Measurements from ENCODE around the gene DHX34. TPM values are rescaled to one million over a fixed set of nuclear protein-coding genes. Genes with fewer than 3 reads are reported as not detected.
A peak's percentile ranks its signal among the peaks of the same experiment; 100 is the strongest.

Gene DHX34
- total RNA-seq, 1 experiment from 2014 or later = 38.2 TPM

- Histone ChIP-seq H3K4ac (ENCODE audit: low read depth, low read length) (no peak overlapping the region), H3K27me3 (ENCODE audit: insufficient read depth, low read length) (peaks cover 18% of the 10 kb centered on the region; the same call in 1 of the 2 replicates), H3K14ac (ENCODE audit: insufficient read depth, low read length) (no peak overlapping the region), H2BK15ac (ENCODE audit: low read depth, low read length) (no peak overlapping the region), H2BK20ac (ENCODE audit: low read depth, low read length, poor library complexity, severe bottlenecking) (no peak overlapping the region), H3K4me1 (ENCODE audit: insufficient read depth, low read length) (peaks cover 5% of the 10 kb centered on the region; the same call in 1 of the 2 replicates), H2AFZ (ENCODE audit: low read length) (no peak overlapping the region), H2BK12ac (ENCODE audit: insufficient read length, low read depth, low read length) (no peak overlapping the region), H3K4me2 (ENCODE audit: insufficient read depth, insufficient read length, low read length) (peak overlapping the region; percentile 62), H2AK5ac (ENCODE audit: insufficient read length, low read length) (no peak overlapping the region), H2BK5ac (ENCODE audit: insufficient read length, low read length) (no peak overlapping the region), H3K27ac (ENCODE audit: insufficient read length, low read depth, low read length) (no peak overlapping the region), H3K9me3 (ENCODE audit: control insufficient read depth, low read depth, low read length) (no peaks in the 10 kb centered on the region), H4K5ac (ENCODE audit: insufficient read length, low read depth, low read length) (no peak overlapping the region), H3K79me1 (ENCODE audit: insufficient read depth, low read depth, low read length, poor library complexity, severe bottlenecking) (no peaks in the 10 kb centered on the region), H4K8ac (replicated peaks; ENCODE audit: insufficient read length, low read depth, low read length) (no peak overlapping the region), H3K23ac (ENCODE audit: insufficient read length, low read depth, low read length) (no peak overlapping the region), H3K9ac (ENCODE audit: extremely low read depth, insufficient read length, low read length) (no peak overlapping the region), H3K56ac (ENCODE audit: insufficient read length, low read depth, low read length) (no peak overlapping the region), H3T11ph (ENCODE audit: low read length) (no peak overlapping the region), H3K23me2 (ENCODE audit: insufficient read length, low read depth, low read length, poor library complexity, severe bottlenecking) (peaks cover 26% of the 10 kb centered on the region), H3K79me2 (ENCODE audit: insufficient read depth, low read length) (no peaks in the 10 kb centered on the region), H2BK120ac (ENCODE audit: low read depth, low read length, poor library complexity, severe bottlenecking) (no peak overlapping the region), H4K91ac (ENCODE audit: insufficient read length, low read depth, low read length) (no peak overlapping the region), H4K20me1 (ENCODE audit: control insufficient read depth, insufficient read depth, insufficient read length) (no peaks in the 10 kb centered on the region), H3K18ac (ENCODE audit: insufficient read length, low read depth, low read length) (no peak overlapping the region)
- H3K27ac Mint-ChIP-seq = no peak overlapping the region
- no CpG with 5 or more reads among the region's 12 CpGs for WGBS (ENCODE audit: extremely low coverage, insufficient read length, low lambda C conversion rate)
- H3K36me3 Mint-ChIP-seq (ENCODE audit: insufficient read depth in 1 of 3, low read depth in 3 of 3) = peaks cover 13 to 20% (median 15%) of the 10 kb centered on the region in 3 experiments
- H3K4me3 Mint-ChIP-seq = peak overlapping the region in 1 of 2 experiments; percentile 92; a peak in 2 of 5 replicates
- H3K9me3 Mint-ChIP-seq = no peaks in the 10 kb centered on the region
- no peak for TF ChIP-seq CTCF (conservative IDR thresholded peaks at IDR 0.05)
- no peak for DNase-seq
- peaks cover 45% of the 10 kb centered on the region for H3K27me3 Mint-ChIP-seq (ENCODE audit: low read depth)
- H3K4me1 Mint-ChIP-seq = peaks cover 33 to 56% of the 10 kb centered on the region in 2 experiments
These were observed 67.5 kb downstream of the DHX34 start for GRCh38 chr19:47416643-47416985.
